KG1 (cell line): ENCODE results near the gene MATN1.

Source experiments
- DNase-seq: peaks from one replicate; lab custom pipeline; 2025; lab: John Stamatoyannopoulos, UW

Gene MATN1

GRCh38 chr1:30757352-30758120 lies 34.2 kb upstream of the MATN1 start, which contains the start of gene LAPTM5:
Gene LAPTM5, minus strand, starts transcription at chr1:30757774. Its CDS starts 29 bp downstream, at chr1:30757745.
- DNase-seq = peak; percentile 49

- peak; percentile 97 for DNase-seq
Measured at GRCh38 chr1:30756545-30757351, 33.4 kb upstream of the MATN1 start.

- DNase-seq = no peak
Measured at GRCh38 chr1:30756206-30756544, 32.8 kb upstream of the MATN1 start.

- DNase-seq = no peak
Measured at GRCh38 chr1:30755746-30756145, 32.4 kb upstream of the MATN1 start.

GRCh38 chr1:30755334-30755733 lies 31.9 kb upstream of the MATN1 start:
- no peak for DNase-seq

- no peak for DNase-seq
Measured at GRCh38 chr1:30754684-30755171, 31.3 kb upstream of the MATN1 start.

- no peak for DNase-seq
Measured at GRCh38 chr1:30753660-30754123, 30.3 kb upstream of the MATN1 start.

GRCh38 chr1:30753118-30753517 lies 29.7 kb upstream of the MATN1 start:
- DNase-seq = no peak

- DNase-seq = no peak
Measured at GRCh38 chr1:30752651-30752908, 29.2 kb upstream of the MATN1 start.

GRCh38 chr1:30751830-30752650 lies 28.7 kb upstream of the MATN1 start:
- no peak for DNase-seq

GRCh38 chr1:30750731-30751291 lies 27.4 kb upstream of the MATN1 start:
- DNase-seq = no peak

- no peak for DNase-seq
Measured at GRCh38 chr1:30749691-30750583, 26.6 kb upstream of the MATN1 start.

GRCh38 chr1:30748699-30749401 lies 25.5 kb upstream of the MATN1 start:
- DNase-seq = no peak

- no peak for DNase-seq
Measured at GRCh38 chr1:30748098-30748698, 24.8 kb upstream of the MATN1 start.

- DNase-seq = no peak
Measured at GRCh38 chr1:30747033-30748008, 23.9 kb upstream of the MATN1 start.

- no peak for DNase-seq
Measured at GRCh38 chr1:30746212-30747032, 23.0 kb upstream of the MATN1 start.

- no peak for DNase-seq
Measured at GRCh38 chr1:30745834-30746208, 22.4 kb upstream of the MATN1 start.
